Embryonic facial prominence (tissue), 1 donor: Measurements from ENCODE around the gene DGAT2.

Experiments
- DNase-seq: peaks from one replicate; pipeline ENCODE4 v3.0.0-alpha.2; 2016; ENCODE audit errors: extremely low spot score

Gene DGAT2

GRCh38 chr11:75780888-75781287 lies 12.3 kb downstream of the DGAT2 start:
- no peak for DNase-seq

GRCh38 chr11:75781296-75781695 lies 12.7 kb downstream of the DGAT2 start:
- no peak for DNase-seq

- no peak for DNase-seq
These were observed 13.3 kb downstream of the DGAT2 start for GRCh38 chr11:75781831-75782230.

GRCh38 chr11:75782540-75783263 lies 14.1 kb downstream of the DGAT2 start:
- no peak for DNase-seq

- no peak for DNase-seq
These were observed 15.0 kb downstream of the DGAT2 start for GRCh38 chr11:75783416-75784084.

- DNase-seq: no peak
These were observed 15.5 kb downstream of the DGAT2 start for GRCh38 chr11:75784085-75784478.

GRCh38 chr11:75784506-75784905 lies 15.9 kb downstream of the DGAT2 start:
- DNase-seq: no peak

- DNase-seq: no peak
These were observed 16.6 kb downstream of the DGAT2 start for GRCh38 chr11:75785187-75785586.

GRCh38 chr11:75786101-75786736 lies 17.6 kb downstream of the DGAT2 start:
- DNase-seq: no peak

GRCh38 chr11:75789521-75789920 lies 20.9 kb downstream of the DGAT2 start:
- DNase-seq: no peak

GRCh38 chr11:75790986-75791385 lies 22.4 kb downstream of the DGAT2 start:
- no peak for DNase-seq

- DNase-seq: no peak
These were observed 23.7 kb downstream of the DGAT2 start for GRCh38 chr11:75792127-75792731.

GRCh38 chr11:75792997-75793800 lies 24.6 kb downstream of the DGAT2 start:
- DNase-seq: no peak

- no peak for DNase-seq
These were observed 25.4 kb downstream of the DGAT2 start for GRCh38 chr11:75793966-75794365.

GRCh38 chr11:75795276-75796090 lies 26.9 kb downstream of the DGAT2 start:
- no peak for DNase-seq

- DNase-seq: no peak
These were observed 27.5 kb downstream of the DGAT2 start for GRCh38 chr11:75796091-75796435.

GRCh38 chr11:75797116-75797515 lies 28.5 kb downstream of the DGAT2 start:
- DNase-seq: no peak

- DNase-seq: no peak
These were observed 29.2 kb downstream of the DGAT2 start for GRCh38 chr11:75797792-75798191.

- DNase-seq: no peak
These were observed 31.6 kb downstream of the DGAT2 start for GRCh38 chr11:75800136-75800675.

GRCh38 chr11:75800728-75801361 lies 32.3 kb downstream of the DGAT2 start:
- DNase-seq: no peak
